HL-60 (cell line): ENCODE results near the gene IGFBP3.

Source experiments
- CTCF ChIP-seq: IDR thresholded peaks from one replicate; pipeline ENCODE4 v1.5.1; 2011; ENCODE audit warnings: low read length, control low read depth, inconsistent platforms; ENCODE audit not compliant: insufficient read depth
- GABPA ChIP-seq: IDR thresholded peaks from 2 replicates; pipeline ENCODE4 v1.6.1; 2012; ENCODE audit warnings: low read depth
- POLR2AphosphoS5 ChIP-seq: IDR thresholded peaks from 2 replicates; pipeline ENCODE4 v1.6.1; 2012; ENCODE audit warnings: low read depth
- REST ChIP-seq: IDR thresholded peaks from 2 replicates; pipeline ENCODE4 v1.6.1; 2012; ENCODE audit warnings: low read depth; ENCODE audit not compliant: insufficient replicate concordance

- TF ChIP-seq CTCF (no peak), POLR2AphosphoS5 (no peak), GABPA (no peak), REST (no peak)
These were observed 32.1 kb downstream of the IGFBP3 start for GRCh38 chr7:45888993-45889366.
